GM12878 (cell line): ENCODE data around the gene SGIP1.

Source experiments
- CTCF ChIP-seq, 3 experiments: IDR thresholded peaks in 2 of 3; conservative IDR thresholded peaks in 1 of 3; 2 replicates each; pipeline ENCODE4 v1.5.1; 2011; ENCODE audit warnings: low read depth in 3 of 3, low read length in 3 of 3, mild to moderate bottlenecking in 3 of 3, control low read depth in 2 of 3, moderate library complexity in 2 of 3, inconsistent platforms in 1 of 3, mixed read lengths in 1 of 3; ENCODE audit not compliant: control insufficient read depth in 2 of 3, insufficient read depth in 1 of 3; ENCODE audit errors: extremely low read depth in 1 of 3
- EGR1 ChIP-seq, 2 experiments: IDR thresholded peaks; 1 replicate in 1 of 2; 2 replicates in 1 of 2; pipeline ENCODE4 v1.6.1; 2011 to 2012; ENCODE audit warnings: low read depth in 2 of 2, low read length in 2 of 2, borderline replicate concordance in 1 of 2, mild to moderate bottlenecking in 1 of 2, moderate library complexity in 1 of 2
- FOXK2 ChIP-seq: fragments of 450-650 bp; IDR thresholded peaks from 2 replicates; pipeline ENCODE4 v1.6.1; 2017; ENCODE audit warnings: mild to moderate bottlenecking, moderate library complexity
- KDM1A ChIP-seq: fragments of 200-600 bp; sonication (generic); IDR thresholded peaks from 2 replicates; pipeline ENCODE4 v1.6.1; 2016; ENCODE audit warnings: borderline replicate concordance
- PAX8 ChIP-seq: fragments of 450-650 bp; IDR thresholded peaks from 2 replicates; pipeline ENCODE4 v1.6.1; 2017; ENCODE audit warnings: mild to moderate bottlenecking, moderate library complexity
- RFX5 ChIP-seq: IDR thresholded peaks from 2 replicates; pipeline ENCODE4 v1.6.1; 2011; ENCODE audit warnings: low read depth, low read length, improper control_type of control experiment
- SRF ChIP-seq, 2 experiments: IDR thresholded peaks; 2 replicates each; pipeline ENCODE4 v1.6.1; 2011; ENCODE audit warnings: low read depth in 2 of 2, low read length in 2 of 2, mild to moderate bottlenecking in 1 of 2, moderate library complexity in 1 of 2
- TAF1 ChIP-seq: IDR thresholded peaks from 2 replicates; pipeline ENCODE4 v1.6.1; 2011; ENCODE audit warnings: mild to moderate bottlenecking, low read depth, low read length, borderline replicate concordance

- TF ChIP-seq EGR1 (IDR thresholded peaks at IDR 0.05; ENCODE audit: borderline replicate concordance in 1 of 2, low read depth in 2 of 2, low read length in 2 of 2) (no peak), CTCF (IDR thresholded peaks at IDR 0.05 in 2 of 3, conservative IDR thresholded peaks at IDR 0.05 in 1 of 3; ENCODE audit: control insufficient read depth in 2 of 3, extremely low read depth in 1 of 3, insufficient read depth in 1 of 3, low read depth in 3 of 3, low read length in 3 of 3) (no peak), TAF1 (no peak), SRF (IDR thresholded peaks at IDR 0.05; ENCODE audit: low read depth in 2 of 2, low read length in 2 of 2) (no peak), FOXK2 (no peak), KDM1A (no peak), PAX8 (no peak), RFX5 (no peak)
Measured at GRCh38 chr1:66576645-66577044, 42.7 kb downstream of the SGIP1 start.
